GM19240 (cell line): Measurements from ENCODE around the gene OR2V2.
A peak's percentile ranks its signal among the peaks of the same experiment; 100 is the strongest.

Experiments used
- DNase-seq: peaks from one replicate; pipeline ENCODE4 v3.0.0; 2011; ENCODE audit warnings: low spot score; ENCODE audit not compliant: insufficient read length

OR2V2 gene

GRCh38 chr5:181189962-181190710 is 42.8 kb downstream of the OR2V2 start:
- no peak for DNase-seq

GRCh38 chr5:181190711-181191525 is 43.5 kb downstream of the OR2V2 start:
- DNase-seq, result no peak

- peak; percentile 91 for DNase-seq
These were observed 44.3 kb downstream of the OR2V2 start for GRCh38 chr5:181191526-181192336.

GRCh38 chr5:181192337-181193046 is 45.1 kb downstream of the OR2V2 start:
- DNase-seq, result no peak

GRCh38 chr5:181193656-181194055 is 46.3 kb downstream of the OR2V2 start:
- no peak for DNase-seq

GRCh38 chr5:181194489-181195248 is 47.3 kb downstream of the OR2V2 start:
- no peak for DNase-seq

GRCh38 chr5:181195249-181195761 is 47.9 kb downstream of the OR2V2 start:
- DNase-seq, result no peak

GRCh38 chr5:181197326-181197951 is 50.1 kb downstream of the OR2V2 start:
- no peak for DNase-seq

GRCh38 chr5:181198106-181198685 is 50.8 kb downstream of the OR2V2 start:
- DNase-seq, result no peak

GRCh38 chr5:181198905-181199519 is 51.6 kb downstream of the OR2V2 start:
- no peak for DNase-seq

GRCh38 chr5:181199881-181200638 is 52.7 kb downstream of the OR2V2 start:
- DNase-seq, result no peak

- DNase-seq, result no peak
These were observed 53.4 kb downstream of the OR2V2 start for GRCh38 chr5:181200816-181201215.

GRCh38 chr5:181203093-181203711 is 55.8 kb downstream of the OR2V2 start:
- no peak for DNase-seq

GRCh38 chr5:181203777-181204112 is 56.4 kb downstream of the OR2V2 start:
- DNase-seq, result no peak

- DNase-seq, result no peak
These were observed 56.9 kb downstream of the OR2V2 start for GRCh38 chr5:181204113-181204825.

- DNase-seq, result no peak
These were observed 57.7 kb downstream of the OR2V2 start, which contains the start of gene TRIM7 for GRCh38 chr5:181204826-181205760. Gene TRIM7, minus strand, starts transcription at chr5:181205196. Its CDS starts 86 bp downstream, at chr5:181205110.
